GM10266 (cell line): Measurements from ENCODE around the gene ABTB2.
A peak's percentile ranks its signal among the peaks of the same experiment; 100 is the strongest.

ENCODE experiments used
- DNase-seq: peaks from one replicate; pipeline ENCODE4 v3.0.0; 2012; ENCODE audit errors: extremely low spot score
- TF ChIP-seq, protein P1 (sequence below): IDR thresholded peaks from 2 replicates; pipeline ENCODE4 v1.5.1; 2012; ENCODE audit warnings: mild to moderate bottlenecking, low read depth; ENCODE audit not compliant: control insufficient read depth, insufficient read depth; ENCODE audit errors: missing control alignments

ABTB2 gene

DNA sequence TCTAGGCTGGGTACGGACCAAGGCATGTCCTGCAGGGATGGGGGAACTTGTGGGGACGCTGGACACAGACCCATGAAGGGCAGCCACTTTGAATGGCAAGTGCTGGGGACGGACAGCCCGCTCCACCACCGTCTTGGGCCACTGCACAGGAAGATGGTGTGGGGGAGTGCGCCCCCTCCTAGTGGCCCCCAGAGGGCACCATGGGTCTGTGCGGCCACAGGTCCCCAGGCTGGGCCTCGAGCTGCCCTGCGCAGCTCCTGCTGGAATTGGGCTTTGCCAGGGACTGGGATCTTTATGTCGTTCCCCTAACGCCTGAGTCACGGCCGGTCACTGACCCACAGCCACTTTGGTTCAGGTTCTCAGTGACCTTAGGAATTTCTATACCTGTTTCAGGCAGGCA is 208.0 kb downstream of the ABTB2 start:
- TF ChIP-seq, protein P1, sequence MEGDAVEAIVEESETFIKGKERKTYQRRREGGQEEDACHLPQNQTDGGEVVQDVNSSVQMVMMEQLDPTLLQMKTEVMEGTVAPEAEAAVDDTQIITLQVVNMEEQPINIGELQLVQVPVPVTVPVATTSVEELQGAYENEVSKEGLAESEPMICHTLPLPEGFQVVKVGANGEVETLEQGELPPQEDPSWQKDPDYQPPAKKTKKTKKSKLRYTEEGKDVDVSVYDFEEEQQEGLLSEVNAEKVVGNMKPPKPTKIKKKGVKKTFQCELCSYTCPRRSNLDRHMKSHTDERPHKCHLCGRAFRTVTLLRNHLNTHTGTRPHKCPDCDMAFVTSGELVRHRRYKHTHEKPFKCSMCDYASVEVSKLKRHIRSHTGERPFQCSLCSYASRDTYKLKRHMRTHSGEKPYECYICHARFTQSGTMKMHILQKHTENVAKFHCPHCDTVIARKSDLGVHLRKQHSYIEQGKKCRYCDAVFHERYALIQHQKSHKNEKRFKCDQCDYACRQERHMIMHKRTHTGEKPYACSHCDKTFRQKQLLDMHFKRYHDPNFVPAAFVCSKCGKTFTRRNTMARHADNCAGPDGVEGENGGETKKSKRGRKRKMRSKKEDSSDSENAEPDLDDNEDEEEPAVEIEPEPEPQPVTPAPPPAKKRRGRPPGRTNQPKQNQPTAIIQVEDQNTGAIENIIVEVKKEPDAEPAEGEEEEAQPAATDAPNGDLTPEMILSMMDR: no peak
- DNase-seq: no peak

DNA sequence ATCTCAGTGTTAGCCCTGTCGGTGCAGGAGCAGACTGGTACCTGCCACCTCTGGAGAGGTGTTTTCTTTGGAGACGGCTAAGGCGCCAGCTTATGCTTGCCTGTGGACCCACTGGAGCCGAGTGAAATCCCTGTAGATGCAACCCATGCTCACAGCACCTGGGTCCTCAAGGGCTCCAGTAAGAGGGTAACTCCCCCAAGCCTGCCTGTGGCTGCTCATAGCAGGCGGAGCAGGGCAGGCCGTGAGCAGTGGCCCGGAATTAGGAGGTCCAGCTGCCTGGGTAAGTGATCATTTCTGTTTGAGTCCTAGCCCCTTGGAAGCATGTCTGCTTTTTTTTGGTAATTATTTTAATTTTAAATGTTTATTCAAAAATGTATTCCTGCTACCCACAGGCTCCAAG is 208.5 kb downstream of the ABTB2 start:
- no peak for DNase-seq
- TF ChIP-seq, protein P1: no peak

DNA sequence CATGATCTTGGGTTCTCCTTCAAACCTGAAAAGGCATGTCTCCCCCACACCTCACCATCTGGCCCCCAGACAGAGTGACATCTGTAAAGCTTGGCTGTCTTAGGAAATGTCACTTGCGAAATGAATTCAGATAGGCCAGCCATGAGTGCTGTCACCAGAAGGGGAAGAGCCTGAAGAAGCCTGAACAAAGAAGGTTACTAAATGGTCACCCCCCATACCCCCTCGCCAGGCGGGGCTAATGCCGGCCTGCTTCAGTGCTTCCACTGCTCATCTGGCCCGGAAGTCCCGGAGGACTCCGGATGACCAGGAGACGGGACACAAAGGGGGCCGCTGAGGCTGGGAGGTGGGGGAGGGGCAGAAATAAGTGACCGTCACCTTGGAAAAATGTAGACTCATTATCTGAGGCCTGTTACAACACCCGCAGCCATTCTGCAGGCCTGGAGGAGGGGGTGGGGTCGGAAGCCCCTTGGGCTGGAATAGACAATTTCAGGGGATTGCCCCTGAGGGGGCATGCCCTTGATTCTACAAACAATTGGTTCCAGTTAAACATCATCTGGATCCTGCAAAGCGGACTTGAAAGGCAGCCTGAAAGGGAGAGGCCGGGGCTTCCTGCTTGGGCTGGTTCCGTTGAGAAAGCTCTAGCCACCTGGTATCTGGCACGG is 209.2 kb downstream of the ABTB2 start:
- TF ChIP-seq, protein P1: no peak
- DNase-seq: no peak

DNA sequence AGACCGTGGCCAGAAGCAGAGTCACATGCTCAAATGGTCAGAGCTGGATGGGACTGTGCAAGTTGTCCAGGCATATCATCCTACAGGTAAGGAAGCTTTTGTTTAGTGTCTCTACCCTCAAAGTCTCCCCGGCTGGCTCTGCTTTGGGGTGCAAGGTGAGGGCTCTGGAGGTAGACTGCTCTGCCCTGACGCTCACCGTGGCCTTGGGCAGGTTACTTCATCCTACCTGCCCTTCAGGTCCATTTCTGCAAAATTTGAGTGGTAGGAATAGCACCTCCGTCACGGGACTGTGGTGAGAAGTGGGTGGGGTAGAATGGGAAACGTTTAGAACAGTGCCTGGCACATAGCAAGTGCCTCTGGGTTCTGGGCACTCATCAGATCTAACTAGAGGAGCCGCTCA is 210.2 kb downstream of the ABTB2 start:
- no peak for DNase-seq

DNA sequence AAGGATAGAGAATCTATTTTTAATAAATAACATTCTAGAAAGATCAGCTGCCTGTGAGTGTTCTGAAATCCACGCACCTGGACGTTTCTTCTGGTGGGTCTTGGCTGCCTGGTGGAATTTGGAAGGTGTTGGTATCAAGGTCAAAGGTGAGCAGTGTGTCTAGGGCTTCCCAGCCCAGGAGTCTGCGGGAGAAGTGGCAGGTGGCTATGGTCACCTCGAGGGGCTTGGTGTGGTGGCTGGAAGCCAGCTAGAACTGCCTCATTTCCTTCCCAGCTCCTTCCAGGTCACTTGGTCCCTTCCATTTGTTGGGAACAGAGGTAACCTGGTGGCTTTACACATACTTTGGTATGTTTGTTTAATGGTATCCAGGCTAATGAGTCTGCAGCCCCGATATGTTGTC is 210.9 kb downstream of the ABTB2 start:
- DNase-seq: no peak

More for the DNA sequence above, 210.2 kb downstream of the ABTB2 start:
- TF ChIP-seq, protein P1: no peak

DNA sequence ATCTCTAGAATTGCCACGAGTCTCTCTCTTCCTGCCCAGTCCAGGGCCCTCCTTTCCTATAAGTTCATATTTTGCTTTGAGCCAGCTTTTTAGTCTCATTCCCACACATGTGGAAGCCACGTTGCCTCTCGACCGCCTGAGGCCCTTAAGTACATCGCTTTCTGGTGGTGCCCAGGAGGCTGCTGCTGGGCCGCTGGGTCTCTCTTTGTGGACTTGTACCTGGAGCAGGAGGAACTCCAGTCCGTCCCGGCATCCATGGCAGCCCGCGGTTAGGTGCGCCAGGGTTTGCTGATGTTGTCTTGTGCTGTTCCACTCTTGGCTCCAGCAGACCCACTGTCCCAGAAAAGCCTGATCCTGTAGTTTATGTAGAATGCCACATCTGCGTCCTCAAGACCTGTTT is 211.4 kb downstream of the ABTB2 start:
- TF ChIP-seq, protein P1: no peak

More for the DNA sequence above, 210.9 kb downstream of the ABTB2 start:
- TF ChIP-seq, protein P1: no peak

DNA sequence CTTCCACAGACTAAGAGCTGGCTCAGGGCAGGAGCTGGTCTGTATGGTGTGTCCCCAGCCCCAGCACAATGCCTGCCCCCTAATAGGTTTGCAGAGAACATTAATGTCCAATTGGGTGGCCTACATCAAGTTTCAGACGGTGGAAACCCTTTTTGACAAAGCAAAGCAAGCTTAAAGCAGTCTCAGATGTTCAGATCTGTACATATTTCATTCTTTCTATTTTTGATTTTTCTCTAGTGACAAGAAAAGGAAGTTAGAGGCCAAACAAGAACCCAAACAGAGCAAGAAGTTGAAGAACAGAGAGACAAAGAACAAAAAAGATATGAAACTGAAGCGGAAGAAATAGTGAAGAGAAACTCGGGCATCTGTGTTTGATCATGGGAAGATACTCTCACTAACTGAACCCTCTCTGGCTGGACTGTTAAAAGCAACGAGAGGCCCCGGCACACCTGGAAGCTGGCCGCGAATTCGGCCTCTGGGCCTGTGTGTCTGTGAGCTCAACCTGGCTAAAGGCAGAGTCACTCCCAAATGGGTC is 211.9 kb downstream of the ABTB2 start:
- DNase-seq: peak; percentile 54
- TF ChIP-seq, protein P1: no peak

More for the DNA sequence above, 211.4 kb downstream of the ABTB2 start:
- no peak for DNase-seq
